ENCODE results near the gene PLEKHA6.

PLEKHA6 gene

GRCh38 chr1:204405988-204406387 is 46.3 kb upstream of the PLEKHA6 start:
- TF ChIP-seq CTCF (IDR thresholded peaks at IDR 0.05; ENCODE audit: borderline replicate concordance, control extremely low read depth, extremely low read depth, insufficient read depth, missing control alignments), result no peak
- in situ Hi-C loops (cut with MboI; ENCODE audit: low sequenced_read_pairs, unreplicated experiment), result no loop called here

GRCh38 chr1:204404629-204405028 is 44.9 kb upstream of the PLEKHA6 start:
- TF ChIP-seq CTCF (IDR thresholded peaks at IDR 0.05; ENCODE audit: borderline replicate concordance, control extremely low read depth, extremely low read depth, insufficient read depth, missing control alignments), result no peak
- in situ Hi-C loops (cut with MboI; ENCODE audit: low sequenced_read_pairs, unreplicated experiment), result no loop called here
- no peak for DNase-seq (ENCODE audit: low spot score)

More at GRCh38 chr1:204405988-204406387, 46.3 kb upstream of the PLEKHA6 start:
- DNase-seq (ENCODE audit: low spot score), result no peak

GRCh38 chr1:204402391-204402790 is 42.7 kb upstream of the PLEKHA6 start:
- no peak for DNase-seq (ENCODE audit: low spot score)
- no peak for TF ChIP-seq CTCF (IDR thresholded peaks at IDR 0.05; ENCODE audit: borderline replicate concordance, control extremely low read depth, extremely low read depth, insufficient read depth, missing control alignments)
- in situ Hi-C loops (cut with MboI; ENCODE audit: low sequenced_read_pairs, unreplicated experiment), result no loop called here

- no peak for DNase-seq (ENCODE audit: low spot score)
- no peak for TF ChIP-seq CTCF (IDR thresholded peaks at IDR 0.05; ENCODE audit: borderline replicate concordance, control extremely low read depth, extremely low read depth, insufficient read depth, missing control alignments)
- in situ Hi-C loops (cut with MboI; ENCODE audit: low sequenced_read_pairs, unreplicated experiment), result no loop called here
Observed at GRCh38 chr1:204401730-204402129, 42.0 kb upstream of the PLEKHA6 start.

- TF ChIP-seq CTCF (IDR thresholded peaks at IDR 0.05; ENCODE audit: borderline replicate concordance, control extremely low read depth, extremely low read depth, insufficient read depth, missing control alignments), result no peak
- no peak for DNase-seq (ENCODE audit: low spot score)
- in situ Hi-C loops (cut with MboI; ENCODE audit: low sequenced_read_pairs, unreplicated experiment), result no loop called here
Observed at GRCh38 chr1:204400882-204401510, 41.3 kb upstream of the PLEKHA6 start.

- peak; percentile 70 for TF ChIP-seq CTCF (IDR thresholded peaks at IDR 0.05; ENCODE audit: borderline replicate concordance, control extremely low read depth, extremely low read depth, insufficient read depth, missing control alignments)
- in situ Hi-C loops (cut with MboI; ENCODE audit: low sequenced_read_pairs, unreplicated experiment), result no loop called here
- peak; percentile 78 for DNase-seq (ENCODE audit: low spot score)
Observed at GRCh38 chr1:204398197-204399125, 38.7 kb upstream of the PLEKHA6 start.
